HepG2 (cell line): ENCODE data around the gene CFAP92. TPM values are rescaled to one million over a fixed set of nuclear protein-coding genes. Genes with fewer than 3 reads are reported as not detected.

Source experiments
- ATAC-seq: fragments of 200-7000 bp; cut with Tn5 transposase; 3 replicates; pipeline ENCODE4 v1.9.1; 2020; ENCODE audit warnings: mild to moderate bottlenecking, moderate library complexity
- BruUV-seq: library from RNA; stranded (reverse); fragments of 400-500 nt; replicated peaks from 2 replicates; lab custom pipeline; 2021; lab: Mats Ljungman, UMichigan
- CTCF ChIA-PET: fragments of 300-600 bp; formaldehyde crosslinking; extraction: SDS; loops from one replicate; lab custom pipeline; 2021; ENCODE audit warnings: low total read pairs, inconsistent platforms, low intra/inter-chr PET ratio; lab: Yijun Ruan, JAX
- POLR2A ChIA-PET: fragments of 350-600 bp; sonication (Branson Sonifier 250); formaldehyde crosslinking; loops from one replicate; lab custom pipeline; 2020; ENCODE audit warnings: antibody characterized with exemption, inconsistent platforms; lab: Yijun Ruan, JAX
- DNase-seq: peaks from one replicate; pipeline ENCODE4 v3.0.0-alpha.2; 2015; ENCODE audit warnings: low spot score
- FAIRE-seq: peaks from 3 replicates; lab custom pipeline; 2011; peaks lifted over from hg19 to GRCh38; lab: Jason Lieb, UNC
- H2AFZ ChIP-seq: one replicate; pipeline ENCODE4 v1.6.1; 2011; ENCODE audit warnings: low read length, inconsistent platforms
- H3K27ac ChIP-seq: fragments of 300-600 bp; 3 replicates; pipeline ENCODE4 v1.8.0; 2011; ENCODE audit warnings: mixed run types, mild to moderate bottlenecking, mixed read lengths, low read length, inconsistent platforms; ENCODE audit not compliant: insufficient read depth; ENCODE audit errors: extremely low read length
- H3K27me3 ChIP-seq, 2 experiments: fragments of 200-600 bp in 1 of 2; 2 replicates in 1 of 2; 3 replicates in 1 of 2; pipeline versions ENCODE4 v1.6.0 to v1.8.0; 2011; ENCODE audit warnings: low read length in 2 of 2, mild to moderate bottlenecking in 2 of 2, moderate library complexity in 2 of 2, inconsistent platforms in 1 of 2; ENCODE audit not compliant: insufficient read depth in 2 of 2, control insufficient read depth in 1 of 2
- H3K36me3 ChIP-seq, 2 experiments: fragments of 200-600 bp in 1 of 2; replicated peaks in 1 of 2; 2 replicates in 1 of 2; 3 replicates in 1 of 2; pipeline versions ENCODE4 v1.5.1 to v1.8.0; 2011; ENCODE audit warnings: low read length in 2 of 2, inconsistent platforms in 1 of 2; ENCODE audit not compliant: insufficient read depth in 2 of 2, control insufficient read depth in 1 of 2
- H3K4me1 ChIP-seq: 2 replicates; pipeline ENCODE4 v1.5.1; 2012; ENCODE audit warnings: low read length, inconsistent platforms; ENCODE audit not compliant: insufficient read depth
- H3K4me2 ChIP-seq: 2 replicates; pipeline ENCODE4 v1.6.0; 2011; ENCODE audit warnings: low read depth, low read length, inconsistent platforms
- H3K4me3 ChIP-seq, 3 experiments: fragments of 200-600 bp in 1 of 3; sonication (generic), shearing (Covaris generic) in 1 of 3; replicated peaks in 1 of 3; 2 replicates each; pipeline ENCODE4 v1.5.1; 2011 to 2016; ENCODE audit warnings: low read length in 3 of 3, inconsistent platforms in 2 of 3, low read depth in 2 of 3, mild to moderate bottlenecking in 2 of 3, control low read depth in 1 of 3, mixed read lengths in 1 of 3; ENCODE audit not compliant: insufficient read depth in 1 of 3
- H3K79me2 ChIP-seq: one replicate; pipeline ENCODE4 v1.6.1; 2011; ENCODE audit warnings: low read length, inconsistent platforms; ENCODE audit not compliant: insufficient read depth
- H3K9ac ChIP-seq: 2 replicates; pipeline ENCODE4 v1.6.0; 2011; ENCODE audit warnings: mild to moderate bottlenecking, low read depth, low read length, inconsistent platforms; ENCODE audit not compliant: insufficient read depth
- H3K9me3 ChIP-seq: 2 replicates; pipeline ENCODE4 v1.5.1; 2012; ENCODE audit warnings: mild to moderate bottlenecking, low read length
- H4K20me1 ChIP-seq: 2 replicates; pipeline ENCODE4 v1.6.0; 2011; ENCODE audit warnings: inconsistent platforms, mild to moderate bottlenecking, low read length, moderate library complexity; ENCODE audit not compliant: insufficient read depth
- ARNT ChIP-seq: fragments of 450-650 bp; IDR thresholded peaks from 2 replicates; pipeline ENCODE4 v1.6.1; 2017
- DDIT3 ChIP-seq: sonication (generic); formaldehyde crosslinking; IDR thresholded peaks from 2 replicates; pipeline ENCODE4 v1.4.0; 2020; ENCODE audit warnings: mild to moderate bottlenecking, missing genetic modification reagents
- HHEX ChIP-seq: IDR thresholded peaks from 2 replicates; pipeline ENCODE4 v1.6.1; 2016; ENCODE audit warnings: control low read depth
- HMGA1 ChIP-seq: sonication (generic); formaldehyde crosslinking; conservative IDR thresholded peaks from 2 replicates; pipeline ENCODE4 v1.4.0; 2020; ENCODE audit warnings: missing genetic modification reagents
- KMT2B ChIP-seq: IDR thresholded peaks from 2 replicates; pipeline ENCODE4 v1.6.1; 2016; ENCODE audit warnings: missing genetic modification reagents, missing compliant biosample characterization
- MAFK ChIP-seq, 2 experiments: IDR thresholded peaks in 1 of 2; conservative IDR thresholded peaks in 1 of 2; 2 replicates each; pipeline ENCODE4 v1.6.1; 2011; ENCODE audit warnings: improper control_type of control experiment in 2 of 2, low read length in 2 of 2
- MYC ChIP-seq: sonication (generic); formaldehyde crosslinking; IDR thresholded peaks from 2 replicates; pipeline ENCODE4 v1.9.0; 2021; ENCODE audit warnings: missing genetic modification reagents, borderline replicate concordance
- NFAT5 ChIP-seq: sonication (generic); formaldehyde crosslinking; IDR thresholded peaks from 2 replicates; pipeline ENCODE4 v1.4.0; 2020; ENCODE audit warnings: missing genetic modification reagents
- NR2F2 ChIP-seq: IDR thresholded peaks from 2 replicates; pipeline ENCODE4 v1.6.1; 2012; ENCODE audit warnings: low read depth, inconsistent platforms, borderline replicate concordance
- SAP130 ChIP-seq: IDR thresholded peaks from 2 replicates; pipeline ENCODE4 v1.6.1; 2016; ENCODE audit warnings: low read depth
- SYNCRIP ChIP-seq: fragments of 200-400 bp; formaldehyde crosslinking; IDR thresholded peaks from 2 replicates; pipeline ENCODE4 v1.6.1; 2018; ENCODE audit warnings: mild to moderate bottlenecking, low read depth, low read length; ENCODE audit not compliant: insufficient read depth
- ZNF136 ChIP-seq: sonication (generic); formaldehyde crosslinking; IDR thresholded peaks from 2 replicates; pipeline ENCODE4 v1.8.1; 2022; ENCODE audit warnings: low read depth, mild to moderate bottlenecking, moderate library complexity, missing genetic modification reagents
- ZNF253 ChIP-seq: sonication (generic); formaldehyde crosslinking; IDR thresholded peaks from 2 replicates; pipeline ENCODE4 v1.8.0; 2022; ENCODE audit warnings: mild to moderate bottlenecking, missing genetic modification reagents, borderline replicate concordance
- ZNF382 ChIP-seq: sonication (generic); formaldehyde crosslinking; IDR thresholded peaks from 2 replicates; pipeline ENCODE4 v1.5.0; 2020; ENCODE audit warnings: missing genetic modification reagents, mild to moderate bottlenecking, borderline replicate concordance
- ZNF747 ChIP-seq: sonication (generic); formaldehyde crosslinking; IDR thresholded peaks from 2 replicates; pipeline ENCODE4 v1.8.1; 2023; ENCODE audit warnings: missing genetic modification reagents, mild to moderate bottlenecking, borderline replicate concordance
- ZNF749 ChIP-seq: sonication (generic); formaldehyde crosslinking; IDR thresholded peaks from 2 replicates; pipeline ENCODE4 v1.8.0; 2022; ENCODE audit warnings: mild to moderate bottlenecking, missing genetic modification reagents, moderate library complexity, borderline replicate concordance
- ZNF776 ChIP-seq: sonication (generic); formaldehyde crosslinking; IDR thresholded peaks from 2 replicates; pipeline ENCODE4 v1.4.0; 2020; ENCODE audit warnings: mild to moderate bottlenecking, missing genetic modification reagents
- ZNF781 ChIP-seq: sonication (generic); formaldehyde crosslinking; IDR thresholded peaks from 2 replicates; pipeline ENCODE4 v1.5.1; 2020; ENCODE audit warnings: borderline replicate concordance, mild to moderate bottlenecking, missing genetic modification reagents; ENCODE audit errors: not compliant biosample characterization
- WGBS: methylation state at CpG from one replicate; pipeline ENCODE4 v1.1.6; 2017; ENCODE audit warnings: low lambda C conversion rate; 5-methylcytosine and 5-hydroxymethylcytosine counted together
- in situ Hi-C: cut with HindIII; loops from 2 replicates; pipeline ENCODE4 v1.10.0; 2017; ENCODE audit warnings: low pct_unique_long_range_greater_than_20kb; ENCODE audit not compliant: extremely low pct_ligation_motif_present
- intact Hi-C: fragments of 100-400 bp; cut with micrococcal nuclease; formaldehyde crosslinking; loops from one replicate; pipeline ENCODE4 v1.10.0; 2022; ENCODE audit not compliant: unreplicated experiment
- polyA plus RNA-seq, 8 experiments: library from polyadenylated mRNA; depleted of rRNA in 3 of 8; stranded (reverse) in 7 of 8; unstranded in 1 of 8; fragments of >200 nt; fragmentation: Illumina TruSeq in 4 of 8; extraction: Trizol in 4 of 8; gene quantifications; 2 replicates each; pipeline versions ENCODE4 v1.2.1 to v1.2.3, GENCODE V29; 2011 to 2016; ENCODE audit warnings: low read depth in 4 of 8, missing spikeins in 1 of 8, mixed read lengths in 1 of 8; ENCODE audit not compliant: insufficient read depth in 1 of 8
- total RNA-seq, 5 experiments: library from RNA; depleted of rRNA; stranded (reverse); fragments of >200 nt; fragmentation: Illumina TruSeq; extraction: Trizol; gene quantifications; 2 replicates each; pipeline ENCODE4 v1.2.3, GENCODE V29; 2016; ENCODE audit warnings: low read depth in 1 of 5

CFAP92 gene
- total and polyA plus RNA-seq, 2 of the 13 experiments (the other 11 are each of a cell fraction or from before 2014, with no cell fraction given) = 0.18 to 0.46 TPM

- no peak for TF ChIP-seq NFAT5 (CRISPR knock-in tag)
- TF ChIP-seq ZNF781 = no peak
Observed at GRCh38 chr3:128987302-128988100, 6.4 kb downstream of the CFAP92 start (continued).

GRCh38 chr3:128984596-128984995, 9.3 kb downstream of the CFAP92 start:
- ChIA-PET CTCF (no interaction called here), POLR2A (no interaction called here)
- FAIRE-seq (no peak), ATAC-seq (no peak), DNase-seq (no peak)
- no peaks in the 10 kb centered on the region for H3K9me3 ChIP-seq
- intact Hi-C loops (no loop called here), in situ Hi-C loops (no loop called here)
- no peak overlapping the region for H2AFZ ChIP-seq
- no peak overlapping the region for H3K4me3 ChIP-seq
- 42% methylated on average over 3 of the region's 3 CpGs for WGBS
- BruUV-seq = no TSS peak
- no peaks in the 10 kb centered on the region for H4K20me1 ChIP-seq
- H3K27me3 ChIP-seq = peaks cover 5 to 16% of the 10 kb centered on the region in 2 experiments; a peak in 3 of 5 replicates
- no peak overlapping the region for H3K4me2 ChIP-seq
- H3K36me3 ChIP-seq = no peaks in the 10 kb centered on the region
- H3K9ac ChIP-seq = no peak overlapping the region
- H3K79me2 ChIP-seq = no peaks in the 10 kb centered on the region
- H3K27ac ChIP-seq = no peak overlapping the region
- no peaks in the 10 kb centered on the region for H3K4me1 ChIP-seq
- no peak for TF ChIP-seq MAFK (conservative IDR thresholded peaks at IDR 0.05 in 1 of 2, IDR thresholded peaks at IDR 0.05 in 1 of 2; ENCODE audit: low read length in 2 of 2)
- no peak for TF ChIP-seq ZNF776 (CRISPR knock-in tag)
- no peak for TF ChIP-seq ZNF136 (CRISPR knock-in tag)
- TF ChIP-seq DDIT3 = no peak
- no peak for TF ChIP-seq ZNF382 (CRISPR knock-in tag)
- TF ChIP-seq SYNCRIP = no peak
- TF ChIP-seq MYC (CRISPR knock-in tag) = no peak
- TF ChIP-seq ARNT = no peak
- no peak for TF ChIP-seq NR2F2
- no peak for TF ChIP-seq ZNF747 (CRISPR knock-in tag)
- no peak for TF ChIP-seq ZNF749 (CRISPR knock-in tag)
- TF ChIP-seq SAP130 = no peak
- TF ChIP-seq HMGA1 (CRISPR knock-in tag) = no peak
- TF ChIP-seq HHEX (CRISPR knock-in tag) = no peak
- no peak for TF ChIP-seq ZNF253
- no peak for TF ChIP-seq KMT2B (CRISPR knock-in tag)
